B cell (primary cell): Measurements from ENCODE around the gene ADAMTS12.

Experiments
- EZH2 ChIP-seq: IDR thresholded peaks from 2 replicates; pipeline ENCODE4 v1.6.1; 2012; ENCODE audit warnings: borderline replicate concordance, low read depth, mild to moderate bottlenecking, moderate library complexity, low read length; ENCODE audit not compliant: insufficient read depth, poor library complexity, severe bottlenecking
- TF ChIP-seq, protein P1 (sequence below): fragments of 200-600 bp; IDR thresholded peaks from one replicate; pipeline ENCODE4 v1.8.0; 2022; ENCODE audit warnings: antibody characterized with exemption, mild to moderate bottlenecking

DNA sequence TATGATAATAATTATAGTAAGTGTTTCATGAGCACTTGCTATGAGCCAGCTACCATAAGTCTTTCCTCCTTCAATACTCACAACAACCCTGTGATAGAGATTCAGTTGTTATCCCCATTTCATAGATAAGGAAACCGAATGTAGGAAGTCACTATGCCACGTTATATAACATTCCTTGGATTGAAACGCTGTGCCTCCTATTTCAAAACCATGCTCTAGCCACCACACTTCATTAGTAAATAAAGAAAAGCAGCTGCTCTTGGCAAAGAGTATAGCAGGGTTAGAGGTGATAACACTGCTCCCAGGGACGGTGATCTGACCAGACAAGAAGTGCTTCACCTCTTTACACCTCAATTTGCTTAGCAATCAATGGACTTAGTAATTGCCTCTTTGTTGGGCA is 5.5 kb downstream of the ADAMTS12 start:
- no peak for TF ChIP-seq EZH2
- TF ChIP-seq, protein P1, sequence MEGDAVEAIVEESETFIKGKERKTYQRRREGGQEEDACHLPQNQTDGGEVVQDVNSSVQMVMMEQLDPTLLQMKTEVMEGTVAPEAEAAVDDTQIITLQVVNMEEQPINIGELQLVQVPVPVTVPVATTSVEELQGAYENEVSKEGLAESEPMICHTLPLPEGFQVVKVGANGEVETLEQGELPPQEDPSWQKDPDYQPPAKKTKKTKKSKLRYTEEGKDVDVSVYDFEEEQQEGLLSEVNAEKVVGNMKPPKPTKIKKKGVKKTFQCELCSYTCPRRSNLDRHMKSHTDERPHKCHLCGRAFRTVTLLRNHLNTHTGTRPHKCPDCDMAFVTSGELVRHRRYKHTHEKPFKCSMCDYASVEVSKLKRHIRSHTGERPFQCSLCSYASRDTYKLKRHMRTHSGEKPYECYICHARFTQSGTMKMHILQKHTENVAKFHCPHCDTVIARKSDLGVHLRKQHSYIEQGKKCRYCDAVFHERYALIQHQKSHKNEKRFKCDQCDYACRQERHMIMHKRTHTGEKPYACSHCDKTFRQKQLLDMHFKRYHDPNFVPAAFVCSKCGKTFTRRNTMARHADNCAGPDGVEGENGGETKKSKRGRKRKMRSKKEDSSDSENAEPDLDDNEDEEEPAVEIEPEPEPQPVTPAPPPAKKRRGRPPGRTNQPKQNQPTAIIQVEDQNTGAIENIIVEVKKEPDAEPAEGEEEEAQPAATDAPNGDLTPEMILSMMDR: no peak
